HG02571 (cell line): Measurements from ENCODE around the gene PRAMEF7.
"Not testable (repeated sequence)": the region's sequence is repeated elsewhere in the genome, so short reads cannot be mapped to it uniquely, and the experiment has no call there.

Source experiments
- ATAC-seq: cut with Tn5 transposase; IDR thresholded peaks from one replicate; pipeline ENCODE4 v1.9.1; 2021; ENCODE audit warnings: mild to moderate bottlenecking, moderate library complexity; ENCODE audit not compliant: unreplicated experiment

Gene PRAMEF7

DNA sequence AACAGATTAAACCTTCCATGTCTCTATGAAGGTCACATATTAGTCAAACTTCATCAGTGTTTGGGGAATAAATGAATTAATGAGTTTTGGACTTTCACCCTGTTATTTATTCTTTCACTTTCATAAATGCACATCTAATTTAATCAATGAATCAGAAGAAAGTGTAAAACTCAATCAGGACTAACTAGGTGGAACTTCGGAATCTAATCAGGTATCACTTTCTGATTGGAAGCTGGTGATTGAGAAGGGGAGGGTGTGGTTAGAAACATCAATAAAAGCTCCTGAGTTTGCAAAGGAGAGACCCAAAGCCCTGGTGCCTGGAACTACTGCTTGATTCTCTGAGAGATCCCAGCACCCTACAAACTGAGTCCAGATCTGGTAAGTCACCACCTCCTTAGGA lies at the start of gene PRAMEF7:
Gene PRAMEF7 (plus strand): TSS at position 301 of the 400 bp plus-strand sequence. CDS start 1,083 bp downstream, outside the sequence.
- ATAC-seq = not testable (repeated sequence)

DNA sequence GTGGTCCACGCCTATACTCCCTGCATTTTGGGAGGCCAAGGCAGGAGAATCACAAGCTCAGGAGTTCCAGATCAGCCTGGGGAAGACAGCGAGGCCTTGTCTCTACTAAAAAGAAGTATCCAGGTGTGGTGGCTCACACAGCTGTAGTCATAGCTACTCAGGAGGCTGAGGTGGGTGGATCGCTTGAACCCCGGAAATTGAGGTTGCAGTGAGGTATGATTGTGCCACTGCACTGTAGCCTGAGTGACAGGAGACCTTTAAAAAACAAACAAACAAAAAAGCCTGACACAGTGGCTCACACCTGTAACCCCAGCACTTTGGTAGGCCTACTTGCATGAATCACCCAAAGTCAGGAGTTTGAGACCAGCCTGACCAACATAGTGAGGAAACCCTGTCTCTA lies 38.0 kb upstream of the PRAMEF7 start:
- not testable (repeated sequence) for ATAC-seq

GRCh38 chr1:12886101-12886500 lies 30.3 kb upstream of the PRAMEF7 start, which contains the start of gene PRAMEF4:
PRAMEF4 (minus strand) TSS chr1:12886201; CDS start chr1:12883394, 2,807 bp downstream.
- not testable (repeated sequence) for ATAC-seq

GRCh38 chr1:12898170-12898569 lies 18.2 kb upstream of the PRAMEF7 start, which contains the start of gene PRAMEF10:
PRAMEF10 (minus strand) TSS chr1:12898270; CDS start chr1:12895847, 2,423 bp downstream.
- ATAC-seq = not testable (repeated sequence)

- ATAC-seq = not testable (repeated sequence)
Measured at GRCh38 chr1:12899186-12899585, 17.2 kb upstream of the PRAMEF7 start.

DNA sequence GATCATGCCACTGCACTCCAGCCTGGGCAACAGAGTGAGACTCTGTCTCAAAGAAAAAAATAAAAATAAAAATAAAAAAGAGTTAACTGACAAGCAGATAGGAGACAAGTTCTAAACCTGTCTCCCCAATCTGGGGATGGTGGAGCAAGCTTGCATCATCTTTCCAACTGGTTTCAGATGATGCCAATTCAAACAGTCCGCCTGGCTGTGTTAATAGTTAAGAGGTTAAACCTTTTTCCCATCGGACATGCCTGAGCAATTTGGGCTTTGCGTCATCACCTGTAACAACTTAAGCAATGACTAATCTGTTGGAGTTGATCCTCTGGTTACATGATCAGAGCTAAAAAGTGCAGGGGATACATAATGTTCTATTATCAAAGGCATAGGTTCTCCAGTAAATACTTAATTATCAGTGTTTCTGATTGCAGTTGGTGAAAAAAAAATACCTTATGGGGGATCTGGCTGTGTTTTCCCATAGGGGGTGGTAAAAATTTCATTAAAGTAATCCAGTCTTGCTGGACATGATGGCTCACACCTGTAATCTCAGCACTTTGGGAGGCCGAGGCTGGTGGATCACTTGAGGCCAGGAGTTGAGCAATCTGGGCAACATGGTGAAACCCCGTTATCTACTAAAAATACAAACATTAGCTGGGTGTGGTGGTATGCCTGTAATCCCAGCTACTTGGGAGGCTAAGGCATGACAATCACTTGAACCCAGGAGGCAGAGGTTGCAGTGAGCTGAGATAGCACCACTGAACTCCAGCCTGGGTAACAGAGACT lies 12.4 kb upstream of the PRAMEF7 start:
- ATAC-seq = not testable (repeated sequence)

DNA sequence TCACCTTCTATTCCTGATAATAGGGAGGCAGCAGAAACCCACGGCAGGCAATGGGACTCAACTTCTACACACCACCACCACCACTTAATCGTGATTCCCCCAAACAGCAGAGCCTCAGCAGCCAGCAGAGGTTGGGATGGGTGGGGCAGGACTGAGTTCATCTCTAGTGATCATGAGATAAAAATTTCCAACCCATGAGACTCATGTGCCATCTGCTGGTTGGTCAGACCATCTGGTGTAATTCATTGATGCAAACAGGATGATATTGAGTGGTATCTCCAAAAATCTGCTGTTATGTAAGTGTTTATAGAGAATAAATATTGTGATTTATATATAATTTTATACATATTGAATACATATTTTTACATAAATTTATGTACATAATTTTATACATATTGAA lies 5.3 kb downstream of the PRAMEF7 start:
- ATAC-seq = not testable (repeated sequence)

GRCh38 chr1:12924368-12924767 lies 8.0 kb downstream of the PRAMEF7 start:
- not testable (repeated sequence) for ATAC-seq

- not testable (repeated sequence) for ATAC-seq
Measured at GRCh38 chr1:12947480-12947879, 31.1 kb downstream of the PRAMEF7 start, which contains the start of gene PRAMEF6. PRAMEF6 (minus strand) TSS chr1:12947580; CDS start chr1:12942518, 5,062 bp downstream.
